Activated naive CD8-positive, alpha-beta T cell treated with anti-CD3 and anti-CD28 coated beads, Interleukin-2, amount 50 U/mL, for 24 hours (primary cell): ENCODE measurements around the gene DBX2.
"Not testable (repeated sequence)": the region's sequence is repeated elsewhere in the genome, so short reads cannot be mapped to it uniquely, and the experiment has no call there.

Source experiments
- ATAC-seq: fragments of 150-1000 bp; cut with Tn5 transposase; one replicate; pipeline ENCODE4 v1.10.0; 2021
- DNase-seq: peaks from one replicate; pipeline ENCODE4 v3.0.0; 2021
- H3K27ac Mint-ChIP-seq: one replicate; pipeline ENCODE4 v1.8.0; 2021; ENCODE audit warnings: mild to moderate bottlenecking, mixed read lengths
- H3K27me3 Mint-ChIP-seq: one replicate; pipeline ENCODE4 v1.8.0; 2021; ENCODE audit warnings: mixed read lengths
- H3K36me3 Mint-ChIP-seq: one replicate; pipeline ENCODE4 v1.8.0; 2021; ENCODE audit warnings: low read depth, mixed read lengths
- H3K4me1 Mint-ChIP-seq: one replicate; pipeline ENCODE4 v1.8.0; 2021; ENCODE audit warnings: mixed read lengths
- H3K4me3 Mint-ChIP-seq: one replicate; pipeline ENCODE4 v1.8.0; 2021; ENCODE audit warnings: mild to moderate bottlenecking, moderate library complexity, mixed read lengths
- H3K9me3 Mint-ChIP-seq: one replicate; pipeline ENCODE4 v1.8.0; 2021; ENCODE audit warnings: mixed read lengths

The DBX2 gene

GRCh38 chr12:45050751-45051571 lies at the start of gene DBX2:
TSS of gene DBX2 (minus strand) at chr12:45051099. CDS start at chr12:45050927, 172 bp downstream.
- H3K27ac Mint-ChIP-seq, result no peak within 1 kb of the TSS
- no peaks in the 10 kb centered on the region for H3K36me3 Mint-ChIP-seq
- H3K27me3 Mint-ChIP-seq, result peaks cover 56% of the 10 kb centered on the region
- H3K4me3 Mint-ChIP-seq, result peak within 1 kb of the TSS; percentile 64
- DNase-seq (no peak), ATAC-seq (peak; percentile 28)
- no peaks in the 10 kb centered on the region for H3K9me3 Mint-ChIP-seq
- H3K4me1 Mint-ChIP-seq, result peaks cover 2% of the 10 kb centered on the region

- H3K27me3 Mint-ChIP-seq, result peaks cover 13% of the 10 kb centered on the region
- H3K9me3 Mint-ChIP-seq, result no peaks in the 10 kb centered on the region
- no peak overlapping the region for H3K27ac Mint-ChIP-seq
- H3K36me3 Mint-ChIP-seq, result no peaks in the 10 kb centered on the region
- H3K4me1 Mint-ChIP-seq, result no peaks in the 10 kb centered on the region
- no peak for DNase-seq
- ATAC-seq, result no peak
- no peak overlapping the region for H3K4me3 Mint-ChIP-seq
Measured at GRCh38 chr12:45098766-45099165, 47.9 kb upstream of the DBX2 start.

GRCh38 chr12:45095417-45095816 lies 44.5 kb upstream of the DBX2 start:
- not testable (repeated sequence) for H3K4me1 Mint-ChIP-seq, DNase-seq, H3K4me3 Mint-ChIP-seq, H3K27ac Mint-ChIP-seq, H3K9me3 Mint-ChIP-seq, H3K36me3 Mint-ChIP-seq, ATAC-seq
- H3K27me3 Mint-ChIP-seq, result peaks cover 15% of the 10 kb centered on the region

- ATAC-seq (no peak), DNase-seq (no peak)
- no peaks in the 10 kb centered on the region for H3K4me1 Mint-ChIP-seq
- peaks cover 17% of the 10 kb centered on the region for H3K27me3 Mint-ChIP-seq
- H3K27ac Mint-ChIP-seq, result no peak overlapping the region
- no peaks in the 10 kb centered on the region for H3K36me3 Mint-ChIP-seq
- no peak overlapping the region for H3K4me3 Mint-ChIP-seq
- H3K9me3 Mint-ChIP-seq, result no peaks in the 10 kb centered on the region
Measured at GRCh38 chr12:45093051-45093450, 42.2 kb upstream of the DBX2 start.

- Mint-ChIP-seq H3K27ac (no peak overlapping the region), H3K36me3 (peaks cover 3% of the 10 kb centered on the region), H3K27me3 (peaks cover 19% of the 10 kb centered on the region), H3K4me1 (no peaks in the 10 kb centered on the region), H3K9me3 (peaks cover 6% of the 10 kb centered on the region), H3K4me3 (no peak overlapping the region)
- no peak for DNase-seq
- no peak for ATAC-seq
Measured at GRCh38 chr12:45089411-45090075, 38.6 kb upstream of the DBX2 start.

- H3K9me3 Mint-ChIP-seq, result peaks cover 6% of the 10 kb centered on the region
- no peak overlapping the region for H3K4me3 Mint-ChIP-seq
- H3K27me3 Mint-ChIP-seq, result peaks cover 15% of the 10 kb centered on the region
- peaks cover 3% of the 10 kb centered on the region for H3K36me3 Mint-ChIP-seq
- ATAC-seq, result no peak
- no peak for DNase-seq
- H3K27ac Mint-ChIP-seq, result no peak overlapping the region
- H3K4me1 Mint-ChIP-seq, result no peaks in the 10 kb centered on the region
Measured at GRCh38 chr12:45088608-45089007, 37.7 kb upstream of the DBX2 start.

GRCh38 chr12:45084248-45084647 lies 33.3 kb upstream of the DBX2 start:
- not testable (repeated sequence) for DNase-seq, ATAC-seq, H3K36me3 Mint-ChIP-seq, H3K4me3 Mint-ChIP-seq, H3K27me3 Mint-ChIP-seq, H3K27ac Mint-ChIP-seq, H3K4me1 Mint-ChIP-seq
- peaks cover 11% of the 10 kb centered on the region for H3K9me3 Mint-ChIP-seq

- peaks cover 7% of the 10 kb centered on the region for H3K27me3 Mint-ChIP-seq
- H3K4me1 Mint-ChIP-seq, result no peaks in the 10 kb centered on the region
- H3K4me3 Mint-ChIP-seq, result no peak overlapping the region
- no peaks in the 10 kb centered on the region for H3K36me3 Mint-ChIP-seq
- no peaks in the 10 kb centered on the region for H3K9me3 Mint-ChIP-seq
- DNase-seq (no peak), ATAC-seq (no peak)
- H3K27ac Mint-ChIP-seq, result no peak overlapping the region
Measured at GRCh38 chr12:45077251-45077650, 26.4 kb upstream of the DBX2 start.

- no peaks in the 10 kb centered on the region for H3K4me1 Mint-ChIP-seq
- DNase-seq (no peak), ATAC-seq (no peak)
- peaks cover 7% of the 10 kb centered on the region for H3K27me3 Mint-ChIP-seq
- no peaks in the 10 kb centered on the region for H3K9me3 Mint-ChIP-seq
- H3K4me3 Mint-ChIP-seq, result no peak overlapping the region
- H3K27ac Mint-ChIP-seq, result no peak overlapping the region
- H3K36me3 Mint-ChIP-seq, result no peaks in the 10 kb centered on the region
Measured at GRCh38 chr12:45076417-45077026, 25.6 kb upstream of the DBX2 start.

- no peaks in the 10 kb centered on the region for H3K36me3 Mint-ChIP-seq
- peaks cover 7% of the 10 kb centered on the region for H3K27me3 Mint-ChIP-seq
- no peaks in the 10 kb centered on the region for H3K4me1 Mint-ChIP-seq
- no peak for ATAC-seq
- no peaks in the 10 kb centered on the region for H3K9me3 Mint-ChIP-seq
- no peak for DNase-seq
- H3K4me3 Mint-ChIP-seq, result no peak overlapping the region
- H3K27ac Mint-ChIP-seq, result no peak overlapping the region
Measured at GRCh38 chr12:45075587-45076282, 24.8 kb upstream of the DBX2 start.

- peaks cover 18% of the 10 kb centered on the region for H3K9me3 Mint-ChIP-seq
- H3K27me3 Mint-ChIP-seq, result peaks cover 10% of the 10 kb centered on the region
- no peak for ATAC-seq
- no peak overlapping the region for H3K27ac Mint-ChIP-seq
- H3K4me1 Mint-ChIP-seq, result no peaks in the 10 kb centered on the region
- no peak for DNase-seq
- no peak overlapping the region for H3K4me3 Mint-ChIP-seq
- H3K36me3 Mint-ChIP-seq, result no peaks in the 10 kb centered on the region
Measured at GRCh38 chr12:45065125-45065626, 14.3 kb upstream of the DBX2 start.

- ATAC-seq (no peak), DNase-seq (no peak)
- peaks cover 4% of the 10 kb centered on the region for H3K9me3 Mint-ChIP-seq
- no peak overlapping the region for H3K4me3 Mint-ChIP-seq
- no peak overlapping the region for H3K27ac Mint-ChIP-seq
- H3K36me3 Mint-ChIP-seq, result no peaks in the 10 kb centered on the region
- peaks cover 5% of the 10 kb centered on the region for H3K27me3 Mint-ChIP-seq
- no peaks in the 10 kb centered on the region for H3K4me1 Mint-ChIP-seq
Measured at GRCh38 chr12:45060976-45061375, 10.1 kb upstream of the DBX2 start.

- no peaks in the 10 kb centered on the region for H3K9me3 Mint-ChIP-seq
- no peak for ATAC-seq
- no peak overlapping the region for H3K27ac Mint-ChIP-seq
- no peak overlapping the region for H3K4me3 Mint-ChIP-seq
- H3K36me3 Mint-ChIP-seq, result no peaks in the 10 kb centered on the region
- DNase-seq, result no peak
- peaks cover 51% of the 10 kb centered on the region for H3K27me3 Mint-ChIP-seq
- peaks cover 2% of the 10 kb centered on the region for H3K4me1 Mint-ChIP-seq
Measured at GRCh38 chr12:45051572-45052125, 750 bp upstream of the DBX2 start.
